Astrocyte (in vitro differentiated cells and primary cell): ENCODE results near the gene HADHB.

ENCODE experiments used
- EZH2 ChIP-seq: IDR thresholded peaks from 2 replicates; pipeline ENCODE4 v1.6.1; 2012; ENCODE audit warnings: mild to moderate bottlenecking, low read length, inconsistent platforms; ENCODE audit not compliant: insufficient read depth
- TF ChIP-seq, protein P1 (sequence below): IDR thresholded peaks from 2 replicates; pipeline ENCODE4 v1.5.1; 2011; ENCODE audit warnings: low read depth, mild to moderate bottlenecking, inconsistent platforms, low read length, moderate library complexity; ENCODE audit not compliant: insufficient read depth

- TF ChIP-seq EZH2, result no peak
- TF ChIP-seq, protein P1, sequence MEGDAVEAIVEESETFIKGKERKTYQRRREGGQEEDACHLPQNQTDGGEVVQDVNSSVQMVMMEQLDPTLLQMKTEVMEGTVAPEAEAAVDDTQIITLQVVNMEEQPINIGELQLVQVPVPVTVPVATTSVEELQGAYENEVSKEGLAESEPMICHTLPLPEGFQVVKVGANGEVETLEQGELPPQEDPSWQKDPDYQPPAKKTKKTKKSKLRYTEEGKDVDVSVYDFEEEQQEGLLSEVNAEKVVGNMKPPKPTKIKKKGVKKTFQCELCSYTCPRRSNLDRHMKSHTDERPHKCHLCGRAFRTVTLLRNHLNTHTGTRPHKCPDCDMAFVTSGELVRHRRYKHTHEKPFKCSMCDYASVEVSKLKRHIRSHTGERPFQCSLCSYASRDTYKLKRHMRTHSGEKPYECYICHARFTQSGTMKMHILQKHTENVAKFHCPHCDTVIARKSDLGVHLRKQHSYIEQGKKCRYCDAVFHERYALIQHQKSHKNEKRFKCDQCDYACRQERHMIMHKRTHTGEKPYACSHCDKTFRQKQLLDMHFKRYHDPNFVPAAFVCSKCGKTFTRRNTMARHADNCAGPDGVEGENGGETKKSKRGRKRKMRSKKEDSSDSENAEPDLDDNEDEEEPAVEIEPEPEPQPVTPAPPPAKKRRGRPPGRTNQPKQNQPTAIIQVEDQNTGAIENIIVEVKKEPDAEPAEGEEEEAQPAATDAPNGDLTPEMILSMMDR, result no peak
Observed at GRCh38 chr2:26309921-26310320, 65.2 kb downstream of the HADHB start.
